Fibroblast of the aortic adventitia (primary cell): ENCODE measurements around the gene AGPAT3. TPM values are rescaled to one million over a fixed set of nuclear protein-coding genes. Genes with fewer than 3 reads are reported as not detected.

Experiments used
- DNase-seq: peaks from one replicate; pipeline ENCODE4 v3.0.0-alpha.2; 2010; ENCODE audit warnings: low read depth
- H3K4me3 ChIP-seq: 2 replicates; pipeline ENCODE4 v1.5.1; 2011; ENCODE audit warnings: low read depth, mild to moderate bottlenecking, control low read depth, low read length, moderate library complexity
- total RNA-seq: library from RNA; depleted of rRNA; stranded (reverse); fragments of >200 nt; gene quantifications from 2 replicates; pipeline ENCODE4 v1.2.3, GENCODE V29; 2012; ENCODE audit warnings: low replicate concordance
- TF ChIP-seq, protein P1 (sequence below): IDR thresholded peaks from 2 replicates; pipeline ENCODE4 v1.5.1; 2011; ENCODE audit warnings: mild to moderate bottlenecking, low read length, control low read depth, inconsistent platforms; ENCODE audit not compliant: insufficient read depth

Gene AGPAT3
- total RNA-seq, 1 donor: 29.0 TPM

DNA sequence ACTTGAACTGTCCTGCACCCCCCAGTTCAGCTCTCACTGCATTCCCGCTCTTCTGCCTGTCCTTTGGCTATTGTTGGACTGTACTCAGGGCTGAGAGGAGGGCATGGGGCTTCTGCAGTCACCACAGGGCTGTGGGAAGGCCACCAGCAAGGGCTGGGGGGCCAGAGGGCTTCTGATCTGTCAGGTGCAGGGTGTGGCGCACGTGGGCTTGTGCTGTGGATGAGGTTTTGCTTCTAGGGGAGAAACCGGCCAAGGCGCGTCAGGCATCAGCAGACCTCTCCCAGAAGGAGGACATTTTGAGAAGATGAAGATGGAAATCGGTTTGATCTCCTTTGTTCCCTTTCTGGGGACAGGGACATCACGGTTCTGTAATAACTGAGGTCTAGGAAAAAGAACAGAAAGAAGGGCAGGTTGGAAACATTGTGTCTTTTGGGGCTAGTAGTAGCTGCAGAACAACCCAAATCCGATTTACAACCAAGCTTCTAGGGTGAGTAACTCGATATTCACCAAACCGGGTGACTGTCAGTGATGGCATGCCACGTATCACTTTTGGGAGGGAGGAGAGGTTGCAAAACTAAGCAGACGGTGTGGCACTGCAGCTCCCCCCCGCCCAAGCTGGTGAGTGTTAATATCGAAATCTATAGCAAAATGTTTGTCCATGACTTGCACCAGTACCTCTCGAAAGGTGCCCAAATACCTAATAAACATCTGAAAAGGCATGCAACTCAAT, 40.9 kb downstream of the AGPAT3 start:
- no peak for DNase-seq
- TF ChIP-seq, protein P1, sequence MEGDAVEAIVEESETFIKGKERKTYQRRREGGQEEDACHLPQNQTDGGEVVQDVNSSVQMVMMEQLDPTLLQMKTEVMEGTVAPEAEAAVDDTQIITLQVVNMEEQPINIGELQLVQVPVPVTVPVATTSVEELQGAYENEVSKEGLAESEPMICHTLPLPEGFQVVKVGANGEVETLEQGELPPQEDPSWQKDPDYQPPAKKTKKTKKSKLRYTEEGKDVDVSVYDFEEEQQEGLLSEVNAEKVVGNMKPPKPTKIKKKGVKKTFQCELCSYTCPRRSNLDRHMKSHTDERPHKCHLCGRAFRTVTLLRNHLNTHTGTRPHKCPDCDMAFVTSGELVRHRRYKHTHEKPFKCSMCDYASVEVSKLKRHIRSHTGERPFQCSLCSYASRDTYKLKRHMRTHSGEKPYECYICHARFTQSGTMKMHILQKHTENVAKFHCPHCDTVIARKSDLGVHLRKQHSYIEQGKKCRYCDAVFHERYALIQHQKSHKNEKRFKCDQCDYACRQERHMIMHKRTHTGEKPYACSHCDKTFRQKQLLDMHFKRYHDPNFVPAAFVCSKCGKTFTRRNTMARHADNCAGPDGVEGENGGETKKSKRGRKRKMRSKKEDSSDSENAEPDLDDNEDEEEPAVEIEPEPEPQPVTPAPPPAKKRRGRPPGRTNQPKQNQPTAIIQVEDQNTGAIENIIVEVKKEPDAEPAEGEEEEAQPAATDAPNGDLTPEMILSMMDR: no peak
- no peak overlapping the region for H3K4me3 ChIP-seq

DNA sequence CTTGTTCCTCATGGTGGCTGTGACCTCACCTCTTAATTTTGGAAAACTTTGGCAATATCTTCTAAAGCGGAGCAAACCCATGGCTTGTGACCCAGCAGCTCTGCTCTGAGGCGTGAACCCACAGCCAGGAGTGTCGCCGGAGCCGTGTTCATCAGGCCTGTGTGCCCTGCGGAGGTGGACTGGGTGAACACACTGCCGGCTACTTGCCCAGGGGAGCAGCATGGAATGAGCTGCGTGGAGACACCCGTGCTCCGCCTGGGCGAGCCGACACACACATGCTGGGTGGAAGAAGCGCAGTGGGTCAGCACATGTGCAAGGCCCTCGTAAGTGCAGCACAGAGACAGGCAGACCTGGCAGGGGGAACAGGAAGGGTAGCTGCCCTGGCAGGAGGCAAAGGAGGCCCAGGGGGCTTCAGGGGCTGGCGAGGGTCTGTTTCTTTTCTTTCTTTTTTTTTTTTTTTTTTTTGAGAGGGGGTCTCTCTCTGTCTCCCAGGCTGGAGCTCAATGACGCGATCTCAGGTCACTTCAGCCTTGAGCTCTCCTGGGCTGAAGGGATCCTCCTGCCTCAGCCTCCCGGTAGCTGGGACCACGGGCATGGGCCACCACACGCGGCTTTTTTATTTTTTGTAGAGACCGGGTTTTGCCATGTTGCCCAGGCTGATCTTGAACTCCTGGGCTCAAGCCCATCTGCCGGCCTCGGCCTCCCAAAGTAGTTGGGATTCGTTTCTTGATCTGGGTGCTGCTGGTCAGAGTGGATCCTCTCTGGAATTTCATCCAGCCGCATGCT, 41.8 kb downstream of the AGPAT3 start:
- no peak for DNase-seq
- TF ChIP-seq, protein P1: no peak
- no peak overlapping the region for H3K4me3 ChIP-seq

DNA sequence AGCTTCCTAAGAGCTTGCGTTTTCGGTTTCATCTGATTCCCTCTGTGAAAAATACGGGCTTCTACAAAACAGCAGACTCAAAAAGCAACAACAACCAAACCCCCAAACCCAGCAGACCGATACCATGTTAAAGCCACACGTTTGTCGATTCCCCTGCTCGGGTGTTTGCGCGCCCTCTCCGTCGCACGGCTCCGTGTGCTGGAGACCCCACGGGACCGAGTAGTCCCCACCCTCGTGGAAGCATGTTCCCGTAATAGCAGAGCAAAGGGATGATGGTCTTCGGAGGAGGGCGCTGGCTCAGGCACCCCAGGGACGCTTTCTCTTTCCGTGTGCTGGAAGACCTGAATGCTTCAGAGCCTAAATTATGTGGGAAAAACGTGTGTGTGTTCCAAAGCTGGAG, 42.7 kb downstream of the AGPAT3 start:
- TF ChIP-seq, protein P1: no peak
- no peak overlapping the region for H3K4me3 ChIP-seq
- no peak for DNase-seq

DNA sequence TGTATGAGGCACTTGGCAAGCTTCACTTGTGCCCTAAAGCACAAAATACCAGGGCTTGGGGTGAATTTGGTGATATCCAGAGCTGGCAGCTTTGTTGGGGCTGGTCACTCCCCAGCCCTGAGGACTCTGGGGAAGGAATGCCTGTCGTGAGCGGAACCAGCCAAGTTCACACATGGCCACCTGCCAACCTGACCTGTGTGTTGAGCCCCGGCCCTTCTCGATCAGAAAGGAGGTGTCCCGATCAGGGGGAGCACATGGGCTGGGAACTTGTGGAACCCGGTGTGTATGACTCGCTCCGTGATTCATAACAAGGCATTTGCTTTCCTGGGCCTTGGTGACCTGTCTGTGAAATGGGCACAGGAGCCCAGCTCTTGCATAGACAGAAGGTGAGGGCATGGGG, 43.1 kb downstream of the AGPAT3 start:
- peak; percentile 11 for DNase-seq
- TF ChIP-seq, protein P1: no peak

DNA sequence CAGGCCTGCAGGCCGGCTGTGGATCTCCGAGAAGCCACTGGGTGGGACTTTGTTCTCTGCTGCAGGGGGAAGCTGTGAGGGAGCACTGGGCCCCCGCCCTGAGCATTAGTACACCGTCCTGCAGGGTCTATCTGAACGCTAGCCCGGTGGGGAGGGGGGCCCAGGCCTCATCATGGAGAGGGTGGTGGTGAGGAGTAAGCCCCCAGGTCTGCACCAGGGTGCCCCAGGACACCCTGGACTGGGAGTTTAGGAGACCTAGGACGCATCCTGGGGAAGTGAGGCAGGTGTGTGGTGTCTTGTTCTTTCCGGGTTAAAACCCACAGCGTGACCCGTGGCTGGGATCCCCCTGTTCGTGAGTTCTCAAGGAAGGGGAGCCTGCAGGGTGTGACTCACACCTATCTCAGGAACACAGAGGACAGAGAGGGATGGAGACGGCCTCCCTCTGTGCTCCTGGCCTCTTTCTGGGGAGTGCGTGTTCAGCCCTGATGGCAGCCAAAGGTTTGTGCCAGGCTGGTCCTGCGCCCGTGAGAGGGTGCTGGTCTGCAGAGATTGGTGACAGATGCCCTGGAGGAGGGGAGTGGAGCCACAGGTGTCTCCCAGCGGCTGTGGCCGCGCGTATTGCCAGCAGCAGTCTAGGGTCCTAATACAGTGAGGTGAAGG, 44.8 kb downstream of the AGPAT3 start:
- DNase-seq: no peak
- no peak overlapping the region for H3K4me3 ChIP-seq
- TF ChIP-seq, protein P1: no peak

More for the DNA sequence above, 43.1 kb downstream of the AGPAT3 start:
- no peak overlapping the region for H3K4me3 ChIP-seq

DNA sequence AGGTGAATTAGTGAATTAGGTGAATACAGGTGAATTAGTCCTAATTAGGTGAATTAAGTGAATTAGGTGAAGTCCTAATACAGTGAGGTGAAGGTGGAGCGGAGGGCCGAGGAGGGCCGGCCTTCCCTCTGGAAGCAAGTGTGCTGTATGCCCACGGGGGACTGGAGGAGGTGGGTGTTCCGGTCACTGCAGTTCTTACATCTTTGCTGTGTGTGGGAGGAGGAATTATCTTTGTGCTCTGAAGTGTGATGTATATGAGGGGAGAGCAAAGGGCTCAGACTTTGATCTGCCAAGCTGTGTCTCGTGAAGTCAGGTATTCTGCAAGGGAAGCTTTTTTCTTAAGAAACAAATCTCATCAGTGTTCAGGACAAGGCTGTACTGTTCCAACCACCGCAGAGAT, 45.4 kb downstream of the AGPAT3 start:
- TF ChIP-seq, protein P1: no peak
- DNase-seq: no peak
- no peak overlapping the region for H3K4me3 ChIP-seq
